ENCODE measurements around the gene SLC25A18. TPM values are rescaled to one million over a fixed set of nuclear protein-coding genes. Genes with fewer than 3 reads are reported as not detected.
A peak's percentile ranks its signal among the peaks of the same experiment; 100 is the strongest.

Gene SLC25A18
- total RNA-seq, 1 experiment from 2014 or later = 3.9 TPM

GRCh38 chr22:17631076-17631565, 67.8 kb downstream of the SLC25A18 start:
- Histone ChIP-seq H3K4me1 (ENCODE audit: control insufficient read depth, insufficient read depth, low read length) (peaks cover 23% of the 10 kb centered on the region), H3K9me3 (ENCODE audit: control insufficient read depth, insufficient read depth, low read depth, low read length) (no peaks in the 10 kb centered on the region), H3K4me3 (ENCODE audit: low read depth in 2 of 2, low read length in 2 of 2) (no peak overlapping the region), H3K27me3 (ENCODE audit: control insufficient read depth, insufficient read depth, low read length) (no peaks in the 10 kb centered on the region), H3K36me3 (ENCODE audit: control insufficient read depth, insufficient read depth, low read length) (no peaks in the 10 kb centered on the region), H3K27ac (ENCODE audit: low read length) (no peak overlapping the region)
- ChIA-PET CTCF (no interaction called here), POLR2A (interaction anchor here (0.6 kb wide), 2 partner anchors 14 to 22 kb away, joined by 8 to 9 read pairs; no protein-coding TSS in a partner anchor)
- no TSS peak for BruUV-seq (replicated peaks)
- in situ Hi-C loops (cut with HindIII; ENCODE audit: low pct_unique_long_range_greater_than_20kb, low sequenced_read_pairs) = no loop called here
- no peak for TF ChIP-seq REST (IDR thresholded peaks at IDR 0.05; ENCODE audit: insufficient read depth in 1 of 2, low read depth in 2 of 2, low read length in 1 of 2)
- TF ChIP-seq POLR2AphosphoS5 (IDR thresholded peaks at IDR 0.05; ENCODE audit: low read depth, low read length) = no peak
- TF ChIP-seq SIN3A (IDR thresholded peaks at IDR 0.05; ENCODE audit: borderline replicate concordance, insufficient read depth, low read depth, low read length) = no peak
- no peak for TF ChIP-seq CTCF (IDR thresholded peaks at IDR 0.05)
- TF ChIP-seq TCF7L2 (IDR thresholded peaks at IDR 0.05; ENCODE audit: low read depth, low read length) = no peak
- no peak for DNase-seq (ENCODE audit: low read depth, low spot score)
- ATAC-seq = no peak
- intact Hi-C loops (cut with micrococcal nuclease; ENCODE audit: unreplicated experiment) = no loop called here

GRCh38 chr22:17633217-17633997, 70.1 kb downstream of the SLC25A18 start:
- ATAC-seq (peak; percentile 75), DNase-seq (ENCODE audit: low read depth, low spot score) (peak; percentile 69)
- in situ Hi-C loops (cut with HindIII; ENCODE audit: low pct_unique_long_range_greater_than_20kb, low sequenced_read_pairs) (no loop called here), intact Hi-C loops (cut with micrococcal nuclease; ENCODE audit: unreplicated experiment) (no loop called here)
- no peaks in the 10 kb centered on the region for H3K36me3 ChIP-seq (ENCODE audit: control insufficient read depth, insufficient read depth, low read length)
- ChIA-PET POLR2A (interaction anchor here (0.6 kb wide), 1 partner anchor 461 kb away, joined by 5 read pairs; no protein-coding TSS in a partner anchor), CTCF (interaction anchor here (0.5 kb wide), 1 partner anchor 64 kb away, joined by 7 read pairs; no protein-coding TSS in a partner anchor)
- TF ChIP-seq SIN3A (IDR thresholded peaks at IDR 0.05; ENCODE audit: borderline replicate concordance, insufficient read depth, low read depth, low read length) = no peak
- TF ChIP-seq REST (IDR thresholded peaks at IDR 0.05; ENCODE audit: insufficient read depth in 1 of 2, low read depth in 2 of 2, low read length in 1 of 2) = no peak
- no peak for TF ChIP-seq POLR2AphosphoS5 (IDR thresholded peaks at IDR 0.05; ENCODE audit: low read depth, low read length)
- peak; percentile 57; the same call in 1 of the 2 replicates for TF ChIP-seq TCF7L2 (IDR thresholded peaks at IDR 0.05; ENCODE audit: low read depth, low read length)
- H3K9me3 ChIP-seq (ENCODE audit: control insufficient read depth, insufficient read depth, low read depth, low read length) = no peaks in the 10 kb centered on the region
- H3K4me1 ChIP-seq (ENCODE audit: control insufficient read depth, insufficient read depth, low read length) = peaks cover 29% of the 10 kb centered on the region
- H3K4me3 ChIP-seq (ENCODE audit: low read depth in 2 of 2, low read length in 2 of 2) = 0 out of 4 replicates have a peak overlapping the region, but pooled peaks of 1 of the 2 experiments have one; percentile 4
- peak overlapping the region; percentile 87 for H3K27ac ChIP-seq (ENCODE audit: low read length)
- no TSS peak for BruUV-seq (replicated peaks)
- H3K27me3 ChIP-seq (ENCODE audit: control insufficient read depth, insufficient read depth, low read length) = no peaks in the 10 kb centered on the region

All from Panc1 (cell line).